Heart left ventricle (tissue), 16 donors: ENCODE results near the gene HDAC4. TPM values are rescaled to one million over a fixed set of nuclear protein-coding genes. Genes with fewer than 3 reads are reported as not detected.
A peak's percentile ranks its signal among the peaks of the same experiment; 100 is the strongest.

Experiments
- ATAC-seq, 4 donors: fragments of 200-7000 bp; cut with Tn5 transposase; one replicate each; pipeline ENCODE4 v1.9.1; 2020 to 2022; ENCODE audit warnings: moderate library complexity in 4 of 4, mild to moderate bottlenecking in 3 of 4, moderate number of reproducible peaks in 1 of 4
- DNase-seq, 5 donors: peaks; one replicate each; pipeline ENCODE4 v3.0.0-alpha.2; 2020
- H3K27ac ChIP-seq, 12 donors: fragments of 200-600 bp; sonication (generic) in 4 of 12; one replicate each; pipeline versions ENCODE4 v1.5.0 to v1.8.0; 2016 to 2022; ENCODE audit warnings: mild to moderate bottlenecking in 2 of 12
- H3K27me3 ChIP-seq, 9 donors: fragments of 200-600 bp; sonication (generic) in 2 of 9; one replicate each; pipeline versions ENCODE4 v1.5.1 to v1.8.0; 2016 to 2022; ENCODE audit warnings: mild to moderate bottlenecking in 3 of 9
- H3K36me3 ChIP-seq, 9 donors: fragments of 200-600 bp; sonication (generic) in 2 of 9; one replicate each; pipeline versions ENCODE4 v1.5.0 to v1.8.0; 2018 to 2022; ENCODE audit warnings: mild to moderate bottlenecking in 2 of 9
- H3K4me1 ChIP-seq, 12 donors: fragments of 200-600 bp; sonication (generic) in 4 of 12; one replicate each; pipeline versions ENCODE4 v1.5.0 to v1.8.0; 2016 to 2022; ENCODE audit warnings: mild to moderate bottlenecking in 3 of 12
- H3K4me3 ChIP-seq, 12 donors: fragments of 200-600 bp; sonication (generic) in 4 of 12; one replicate each; pipeline versions ENCODE4 v1.5.0 to v1.8.0; 2017 to 2022; ENCODE audit warnings: mild to moderate bottlenecking in 9 of 12, moderate library complexity in 4 of 12
- H3K9me3 ChIP-seq, 12 donors: fragments of 200-600 bp; sonication (generic) in 4 of 12; one replicate each; pipeline versions ENCODE4 v1.5.0 to v1.8.0; 2016 to 2022; ENCODE audit warnings: mild to moderate bottlenecking in 1 of 12
- POLR2A ChIP-seq, 2 donors: fragments of 450-650 bp; IDR thresholded peaks; one replicate each; pipeline ENCODE4 v1.6.1; 2017; ENCODE audit warnings: antibody characterized with exemption in 2 of 2, mild to moderate bottlenecking in 2 of 2, moderate library complexity in 2 of 2
- WGBS, 4 donors: extraction: QIAGEN DNeasy Blood & Tissue Kit in 2 of 4; methylation state at CpG; one replicate each; pipeline versions ENCODE4 v1.1.5 to v1.1.7; 2013 to 2018; 5-methylcytosine and 5-hydroxymethylcytosine counted together
- intact Hi-C, 10 donors: fragments of 100-400 bp; cut with DNase I; formaldehyde crosslinking; loops; one replicate each; pipeline versions ENCODE4 v1.11.1 to v1.14.2; 2022
- polyA plus RNA-seq, 2 donors: library from polyadenylated mRNA; stranded (reverse); fragments of 200-250 nt; gene quantifications; one replicate each; pipeline ENCODE4 v1.2.3, GENCODE V29; 2013
- total RNA-seq, 9 donors: library from RNA; depleted of rRNA in 2 of 9; stranded (reverse); fragments of >200 nt in 2 of 9; fragmentation: NEBNext Ultra II Directional in 3 of 9; extraction: Animal tissue kit (Norgen Biotek cat#: 25700) in 3 of 9; gene quantifications; one replicate each; pipeline versions ENCODE4 v1.1.0 to v1.2.4, GENCODE V29; 2016 to 2023
- TF ChIP-seq, protein P1 (sequence below), 12 donors: fragments of 200-600 bp; sonication (generic) in 4 of 12; IDR thresholded peaks; one replicate each; pipeline versions ENCODE4 v1.5.0 to v1.8.0; 2018 to 2022; ENCODE audit warnings: antibody characterized with exemption in 12 of 12, mild to moderate bottlenecking in 5 of 12
- donor health status: ischemic (EF 13 %, LVEDD 7.1; RV severe dilation, severe dysfunction).
- donor health status: healthy with polysubstance abuse.
- donor health status: DM: no; HTN: yes; CAD: no.
- donor health status: DM: no; HTN: no; CAD: no.
- donor health status: ischemic (EF 25% LVEDD 6.9; RV normal size, moderate dysfunction).
- donor health status: ischemic (EF 25% LVEDD 5.7; RV mildly dilated, moderate dysfunction).
- donor health status: healthy.
- donor health status: DM: yes; HTN: yes; CAD: no.
- donor health status: ischemic (EF 35%, LVEDD 5.7; RV mildly dilated, moderate dysfunction).
- donor health status: nonischemic (EF 11% LVEDD 7.7; RV severe dilation, severe dysfunction).
- donor health status: DM: yes; HTN: yes; CAD: no.
- donor health status: PGD.
- donor health status: ischemic (EF 29% LVEDD 5.4; RV normal size, mild dysfunction).
- donor health status: nonischemic (EF 23%, LVEDD 6.1; RV moderate dilation, normal function).

Gene HDAC4
- total and polyA plus RNA-seq, 11 donors: 13.9 to 37.6 (median 27.5) TPM

- peak overlapping the region in 1 of 12 donors; percentile 52 for H3K27ac ChIP-seq
- no peak for ATAC-seq
- intact Hi-C loops: no loop called here
- TF ChIP-seq POLR2A (IDR thresholded peaks at IDR 0.05): no peak
- TF ChIP-seq, protein P1, sequence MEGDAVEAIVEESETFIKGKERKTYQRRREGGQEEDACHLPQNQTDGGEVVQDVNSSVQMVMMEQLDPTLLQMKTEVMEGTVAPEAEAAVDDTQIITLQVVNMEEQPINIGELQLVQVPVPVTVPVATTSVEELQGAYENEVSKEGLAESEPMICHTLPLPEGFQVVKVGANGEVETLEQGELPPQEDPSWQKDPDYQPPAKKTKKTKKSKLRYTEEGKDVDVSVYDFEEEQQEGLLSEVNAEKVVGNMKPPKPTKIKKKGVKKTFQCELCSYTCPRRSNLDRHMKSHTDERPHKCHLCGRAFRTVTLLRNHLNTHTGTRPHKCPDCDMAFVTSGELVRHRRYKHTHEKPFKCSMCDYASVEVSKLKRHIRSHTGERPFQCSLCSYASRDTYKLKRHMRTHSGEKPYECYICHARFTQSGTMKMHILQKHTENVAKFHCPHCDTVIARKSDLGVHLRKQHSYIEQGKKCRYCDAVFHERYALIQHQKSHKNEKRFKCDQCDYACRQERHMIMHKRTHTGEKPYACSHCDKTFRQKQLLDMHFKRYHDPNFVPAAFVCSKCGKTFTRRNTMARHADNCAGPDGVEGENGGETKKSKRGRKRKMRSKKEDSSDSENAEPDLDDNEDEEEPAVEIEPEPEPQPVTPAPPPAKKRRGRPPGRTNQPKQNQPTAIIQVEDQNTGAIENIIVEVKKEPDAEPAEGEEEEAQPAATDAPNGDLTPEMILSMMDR (IDR thresholded peaks at IDR 0.05): no peak
- no peaks in the 10 kb centered on the region for H3K27me3 ChIP-seq
- H3K4me1 ChIP-seq: peaks cover 19 to 77% (median 54%) of the 10 kb centered on the region in 12 donors
- no peak overlapping the region for H3K4me3 ChIP-seq
- H3K36me3 ChIP-seq: no peaks in the 10 kb centered on the region
- no peaks in the 10 kb centered on the region for H3K9me3 ChIP-seq
- WGBS, 4 donors: 76 to 82% (median 80%) methylated on average over 5 of the region's 5 CpGs
- DNase-seq: no peak
Measured at GRCh38 chr2:239271882-239272281, 128.9 kb downstream of the HDAC4 start.

- no peaks in the 10 kb centered on the region for H3K27me3 ChIP-seq
- WGBS, 4 donors: 84 to 90% (median 88%) methylated on average over 11 of the region's 11 CpGs
- TF ChIP-seq POLR2A (IDR thresholded peaks at IDR 0.05): no peak
- TF ChIP-seq, protein P1 (IDR thresholded peaks at IDR 0.05): no peak
- H3K9me3 ChIP-seq: no peaks in the 10 kb centered on the region
- no peaks in the 10 kb centered on the region for H3K36me3 ChIP-seq
- ATAC-seq (no peak), DNase-seq (peak in 1 of 5 donors; percentile 13)
- H3K4me3 ChIP-seq: no peak overlapping the region
- intact Hi-C loops: no loop called here
- peaks cover 19 to 77% (median 56%) of the 10 kb centered on the region in 12 donors for H3K4me1 ChIP-seq
- H3K27ac ChIP-seq: peak overlapping the region in 1 of 12 donors; percentile 52
Measured at GRCh38 chr2:239271471-239271870, 129.3 kb downstream of the HDAC4 start.

GRCh38 chr2:239269916-239270315, 130.9 kb downstream of the HDAC4 start:
- WGBS, 4 donors: 92 to 96% (median 94%) methylated on average over 10 of the region's 10 CpGs
- no peaks in the 10 kb centered on the region for H3K36me3 ChIP-seq
- H3K4me1 ChIP-seq: peaks cover 25 to 77% (median 55%) of the 10 kb centered on the region in 12 donors
- H3K27ac ChIP-seq: no peak overlapping the region
- intact Hi-C loops: no loop called here
- TF ChIP-seq, protein P1 (IDR thresholded peaks at IDR 0.05): no peak
- no peak for TF ChIP-seq POLR2A (IDR thresholded peaks at IDR 0.05)
- ATAC-seq (no peak), DNase-seq (peak in 1 of 5 donors; percentile 10)
- H3K9me3 ChIP-seq: no peaks in the 10 kb centered on the region
- H3K4me3 ChIP-seq: no peak overlapping the region
- no peaks in the 10 kb centered on the region for H3K27me3 ChIP-seq

GRCh38 chr2:239269173-239269885, 131.5 kb downstream of the HDAC4 start:
- Histone ChIP-seq H3K4me3 (no peak overlapping the region), H3K27ac (peak overlapping the region in 1 of 12 donors; percentile 84), H3K4me1 (peaks cover 25 to 77% (median 55%) of the 10 kb centered on the region in 12 donors), H3K36me3 (no peaks in the 10 kb centered on the region), H3K27me3 (no peaks in the 10 kb centered on the region), H3K9me3 (no peaks in the 10 kb centered on the region)
- no peak for TF ChIP-seq POLR2A (IDR thresholded peaks at IDR 0.05)
- TF ChIP-seq, protein P1 (IDR thresholded peaks at IDR 0.05): no peak
- no peak for ATAC-seq
- 90 to 91% (median 91%) methylated on average over 10 of the region's 10 CpGs for WGBS, 4 donors
- intact Hi-C loops: no loop called here
- DNase-seq: peak in 1 of 5 donors; percentile 9
